MM.1S (cell line): Measurements from ENCODE around the gene CENPB.

ENCODE experiments used
- DNase-seq: peaks from one replicate; pipeline ENCODE4 v3.0.0-alpha.2; 2015
- H2AFZ ChIP-seq: fragments of 300-600 bp; sonication (generic); 2 replicates; pipeline ENCODE4 v1.6.0; 2016; ENCODE audit warnings: antibody characterized with exemption, low read length
- H3F3A ChIP-seq: fragments of 300-600 bp; sonication (generic); 2 replicates; pipeline ENCODE4 v1.6.1; 2016; ENCODE audit warnings: mild to moderate bottlenecking, antibody characterized with exemption, low read length, moderate library complexity, mixed read lengths; ENCODE audit not compliant: insufficient read depth
- H3K27ac ChIP-seq: fragments of 300-600 bp; sonication (generic); 2 replicates; pipeline ENCODE4 v1.5.1; 2016; ENCODE audit warnings: mild to moderate bottlenecking, low read length
- H3K27me3 ChIP-seq: fragments of 300-600 bp; sonication (generic); replicated peaks from 2 replicates; pipeline ENCODE4 v1.6.0; 2016; ENCODE audit warnings: low read length; ENCODE audit not compliant: insufficient read depth
- H3K36me3 ChIP-seq: fragments of 300-600 bp; sonication (generic); replicated peaks from 2 replicates; pipeline ENCODE4 v1.6.1; 2016; ENCODE audit warnings: mild to moderate bottlenecking, low read length, mixed read lengths; ENCODE audit not compliant: insufficient read depth
- H3K4me1 ChIP-seq: fragments of 300-600 bp; sonication (generic); 2 replicates; pipeline ENCODE4 v1.6.1; 2016; ENCODE audit warnings: low read length, mixed read lengths
- H3K4me2 ChIP-seq: fragments of 300-600 bp; sonication (generic); 2 replicates; pipeline ENCODE4 v1.6.0; 2016; ENCODE audit warnings: low read depth, low read length
- H3K4me3 ChIP-seq: fragments of 300-600 bp; sonication (generic); 2 replicates; pipeline ENCODE4 v1.5.1; 2016; ENCODE audit warnings: low read length, mixed read lengths
- H3K79me2 ChIP-seq: fragments of 300-600 bp; sonication (generic); 2 replicates; pipeline ENCODE4 v1.6.1; 2016; ENCODE audit warnings: mixed run types, low read length, mixed read lengths
- H3K9ac ChIP-seq: fragments of 300-600 bp; sonication (generic); 2 replicates; pipeline ENCODE4 v1.6.1; 2016; ENCODE audit warnings: low read length, mixed read lengths
- H3K9me2 ChIP-seq: fragments of 300-600 bp; sonication (generic); replicated peaks from 2 replicates; pipeline ENCODE4 v1.6.1; 2016; ENCODE audit warnings: mild to moderate bottlenecking, low read length, mixed read lengths; ENCODE audit not compliant: insufficient read depth
- H3K9me3 ChIP-seq: fragments of 300-600 bp; sonication (generic); replicated peaks from 2 replicates; pipeline ENCODE4 v1.6.1; 2016; ENCODE audit warnings: mild to moderate bottlenecking, low read length, mixed read lengths; ENCODE audit not compliant: insufficient read depth
- H4K20me1 ChIP-seq: fragments of 300-600 bp; sonication (generic); 2 replicates; pipeline ENCODE4 v1.6.1; 2016; ENCODE audit warnings: mild to moderate bottlenecking, low read length, moderate library complexity, mixed read lengths; ENCODE audit not compliant: insufficient read depth
- EZH2 ChIP-seq: fragments of 300-600 bp; sonication (generic); optimal IDR thresholded peaks from 2 replicates; pipeline ENCODE3; 2017; ENCODE audit warnings: low read depth, mild to moderate bottlenecking, antibody characterized with exemption, low read length, mixed read lengths
- EZH2phosphoT487 ChIP-seq: fragments of 300-600 bp; sonication (generic); IDR thresholded peaks from 2 replicates; pipeline ENCODE4 v1.6.1; 2018; ENCODE audit warnings: antibody characterized with exemption, low read length
- TF ChIP-seq, protein P1 (sequence below): fragments of 300-600 bp; sonication (generic); IDR thresholded peaks from 2 replicates; pipeline ENCODE4 v1.5.1; 2016; ENCODE audit warnings: antibody characterized with exemption, low read length, mixed read lengths

Gene CENPB

GRCh38 chr20:3739054-3739925, 47.2 kb downstream of the CENPB start:
- Histone ChIP-seq H3K9me2 (no peaks in the 10 kb centered on the region), H3K79me2 (no peaks in the 10 kb centered on the region), H3F3A (no peaks in the 10 kb centered on the region), H3K4me3 (no peak overlapping the region), H3K36me3 (no peaks in the 10 kb centered on the region), H4K20me1 (no peaks in the 10 kb centered on the region), H3K9ac (no peak overlapping the region), H2AFZ (no peak overlapping the region), H3K27ac (no peak overlapping the region), H3K4me2 (no peak overlapping the region), H3K27me3 (no peaks in the 10 kb centered on the region), H3K9me3 (no peaks in the 10 kb centered on the region), H3K4me1 (no peaks in the 10 kb centered on the region)
- no peak for TF ChIP-seq EZH2
- TF ChIP-seq EZH2phosphoT487, result no peak
- TF ChIP-seq, protein P1, sequence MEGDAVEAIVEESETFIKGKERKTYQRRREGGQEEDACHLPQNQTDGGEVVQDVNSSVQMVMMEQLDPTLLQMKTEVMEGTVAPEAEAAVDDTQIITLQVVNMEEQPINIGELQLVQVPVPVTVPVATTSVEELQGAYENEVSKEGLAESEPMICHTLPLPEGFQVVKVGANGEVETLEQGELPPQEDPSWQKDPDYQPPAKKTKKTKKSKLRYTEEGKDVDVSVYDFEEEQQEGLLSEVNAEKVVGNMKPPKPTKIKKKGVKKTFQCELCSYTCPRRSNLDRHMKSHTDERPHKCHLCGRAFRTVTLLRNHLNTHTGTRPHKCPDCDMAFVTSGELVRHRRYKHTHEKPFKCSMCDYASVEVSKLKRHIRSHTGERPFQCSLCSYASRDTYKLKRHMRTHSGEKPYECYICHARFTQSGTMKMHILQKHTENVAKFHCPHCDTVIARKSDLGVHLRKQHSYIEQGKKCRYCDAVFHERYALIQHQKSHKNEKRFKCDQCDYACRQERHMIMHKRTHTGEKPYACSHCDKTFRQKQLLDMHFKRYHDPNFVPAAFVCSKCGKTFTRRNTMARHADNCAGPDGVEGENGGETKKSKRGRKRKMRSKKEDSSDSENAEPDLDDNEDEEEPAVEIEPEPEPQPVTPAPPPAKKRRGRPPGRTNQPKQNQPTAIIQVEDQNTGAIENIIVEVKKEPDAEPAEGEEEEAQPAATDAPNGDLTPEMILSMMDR, result no peak
- no peak for DNase-seq

GRCh38 chr20:3738111-3739053, 48.2 kb downstream of the CENPB start:
- Histone ChIP-seq H3K27me3 (peaks cover 1% of the 10 kb centered on the region; the same call in 1 of the 2 replicates), H3K27ac (no peak overlapping the region)
- TF ChIP-seq, protein P1, result no peak
- TF ChIP-seq EZH2phosphoT487, result no peak
- no peak for TF ChIP-seq EZH2

GRCh38 chr20:3735768-3736167, 50.8 kb downstream of the CENPB start:
- Histone ChIP-seq H3K79me2 (no peaks in the 10 kb centered on the region), H3K4me1 (no peaks in the 10 kb centered on the region), H4K20me1 (no peaks in the 10 kb centered on the region), H3K4me2 (no peak overlapping the region), H2AFZ (no peak overlapping the region), H3K27me3 (peaks cover 21% of the 10 kb centered on the region; the same call in 1 of the 2 replicates), H3F3A (no peaks in the 10 kb centered on the region), H3K36me3 (no peaks in the 10 kb centered on the region), H3K4me3 (no peak overlapping the region), H3K9me3 (no peaks in the 10 kb centered on the region), H3K9ac (no peak overlapping the region), H3K9me2 (no peaks in the 10 kb centered on the region), H3K27ac (no peak overlapping the region)
- DNase-seq, result no peak
- TF ChIP-seq EZH2phosphoT487 (no peak), EZH2 (no peak)
- TF ChIP-seq, protein P1, result no peak

More at GRCh38 chr20:3738111-3739053, 48.2 kb downstream of the CENPB start:
- no peaks in the 10 kb centered on the region for H3K36me3 ChIP-seq
- H3K4me1 ChIP-seq, result no peaks in the 10 kb centered on the region
- no peaks in the 10 kb centered on the region for H3K9me3 ChIP-seq
- no peaks in the 10 kb centered on the region for H3F3A ChIP-seq
- no peak overlapping the region for H3K4me2 ChIP-seq
- no peak for DNase-seq
- H2AFZ ChIP-seq, result no peak overlapping the region
- H4K20me1 ChIP-seq, result no peaks in the 10 kb centered on the region
- no peaks in the 10 kb centered on the region for H3K9me2 ChIP-seq
- H3K9ac ChIP-seq, result no peak overlapping the region
- no peaks in the 10 kb centered on the region for H3K79me2 ChIP-seq
- H3K4me3 ChIP-seq, result no peak overlapping the region
